ENCODE measurements around the gene GNAS-AS1. TPM values are rescaled to one million over a fixed set of nuclear protein-coding genes. Genes with fewer than 3 reads are reported as not detected.

The GNAS-AS1 gene
- total RNA-seq, 2 donors from 2014 or later: not detected

GRCh38 chr20:58776109-58776508 is 74.6 kb downstream of the GNAS-AS1 start:
- no peaks in the 10 kb centered on the region for H3K36me3 ChIP-seq
- no peaks in the 10 kb centered on the region for H3K4me1 ChIP-seq
- TF ChIP-seq CTCF (IDR thresholded peaks at IDR 0.05): no peak
- DNase-seq (ENCODE audit: low spot score): no peak
- no peak overlapping the region for H3K27ac ChIP-seq
- H3K27me3 ChIP-seq: no peaks in the 10 kb centered on the region
- no peak overlapping the region for H3K4me3 ChIP-seq
- no peaks in the 10 kb centered on the region for H3K9me3 ChIP-seq

GRCh38 chr20:58775371-58775770 is 75.3 kb downstream of the GNAS-AS1 start:
- TF ChIP-seq CTCF (IDR thresholded peaks at IDR 0.05): no peak
- no peak for DNase-seq (ENCODE audit: low spot score)
- Histone ChIP-seq H3K27ac (no peak overlapping the region), H3K9me3 (no peaks in the 10 kb centered on the region), H3K36me3 (no peaks in the 10 kb centered on the region), H3K4me3 (no peak overlapping the region), H3K27me3 (no peaks in the 10 kb centered on the region), H3K4me1 (no peaks in the 10 kb centered on the region)

GRCh38 chr20:58774667-58775263 is 75.9 kb downstream of the GNAS-AS1 start:
- Histone ChIP-seq H3K27me3 (no peaks in the 10 kb centered on the region), H3K9me3 (no peaks in the 10 kb centered on the region), H3K27ac (no peak overlapping the region), H3K4me3 (no peak overlapping the region), H3K4me1 (no peaks in the 10 kb centered on the region), H3K36me3 (no peaks in the 10 kb centered on the region)
- no peak for DNase-seq (ENCODE audit: low spot score)
- no peak for TF ChIP-seq CTCF (IDR thresholded peaks at IDR 0.05)

- Histone ChIP-seq H3K36me3 (no peaks in the 10 kb centered on the region), H3K9me3 (no peaks in the 10 kb centered on the region), H3K4me1 (no peaks in the 10 kb centered on the region), H3K27ac (no peak overlapping the region), H3K27me3 (no peaks in the 10 kb centered on the region), H3K4me3 (no peak overlapping the region)
- no peak for DNase-seq (ENCODE audit: low spot score)
- TF ChIP-seq CTCF (IDR thresholded peaks at IDR 0.05): no peak
Measured at GRCh38 chr20:58774214-58774613, 76.5 kb downstream of the GNAS-AS1 start.

GRCh38 chr20:58772786-58773185 is 77.9 kb downstream of the GNAS-AS1 start:
- H3K9me3 ChIP-seq: no peaks in the 10 kb centered on the region
- no peak for DNase-seq (ENCODE audit: low spot score)
- H3K4me1 ChIP-seq: no peaks in the 10 kb centered on the region
- no peak overlapping the region for H3K4me3 ChIP-seq
- H3K36me3 ChIP-seq: no peaks in the 10 kb centered on the region
- H3K27ac ChIP-seq: no peak overlapping the region
- no peaks in the 10 kb centered on the region for H3K27me3 ChIP-seq
- no peak for TF ChIP-seq CTCF (IDR thresholded peaks at IDR 0.05)

MicroRNAs encoded within 50 kb of the gene (microRNA counts, 767-probe panel; counts per million panel counts)
- microRNA hsa-miR-296-3p (0 to 178 counts per million in 2 donors), microRNA hsa-miR-296-5p (2,860 to 6,084 counts per million in 2 donors), microRNA hsa-miR-298 (0 to 31.0 counts per million in 2 donors)

Small RNA genes within 50 kb of the gene (microRNA-seq; reads per million reads assigned to microRNA genes)
- 0 reads per million in 2 donors for gene MIR298 (ENCODE audit: borderline number of aligned reads in 2 of 2, borderline replicate concordance in 1 of 2)

Other genes starting within 250 kb of the GNAS-AS1 start
- gene STX16, start 199.6 kb downstream of the GNAS-AS1 start, total RNA-seq: 10 to 100 TPM; 20.9 to 26.1 TPM
- 10 to 100 TPM; 12.2 to 14.1 TPM for gene NPEPL1, start 158.1 kb downstream of the GNAS-AS1 start, total RNA-seq
- gene GNAS, start 1.8 kb upstream of the GNAS-AS1 start, total RNA-seq: 1,000 to 10,000 TPM; 1,032 to 1,202 TPM
- 10 to 100 TPM; 24.5 to 27.5 TPM for gene NELFCD, start 130.4 kb upstream of the GNAS-AS1 start, total RNA-seq
- gene CTSZ, start 156.4 kb upstream of the GNAS-AS1 start, total RNA-seq: 100 to 1,000 TPM; 117 to 152 TPM
- under 1 TPM; 0.19 to 0.35 TPM for gene TUBB1, start 168.5 kb upstream of the GNAS-AS1 start, total RNA-seq
- gene ATP5F1E, start 181.4 kb upstream of the GNAS-AS1 start, total RNA-seq: 10 to 100 TPM; 41.3 to 42.0 TPM
- 10 to 100 TPM; 34.6 to 35.2 TPM for gene PRELID3B, start 191.9 kb upstream of the GNAS-AS1 start, total RNA-seq